ENCODE results near the gene CKM. TPM values are rescaled to one million over a fixed set of nuclear protein-coding genes. Genes with fewer than 3 reads are reported as not detected.

Gene CKM
- total and polyA plus RNA-seq, 2 of the 4 experiments (the other 2 are of a cell fraction), result not detected

- no peak overlapping the region for H2BK5ac ChIP-seq (ENCODE audit: low read depth, low read length, poor library complexity, severe bottlenecking)
- TF ChIP-seq POLR2A (IDR thresholded peaks at IDR 0.05; ENCODE audit: low read depth, low read length), result no peak
- no peak for TF ChIP-seq RCOR1 (IDR thresholded peaks at IDR 0.05; ENCODE audit: insufficient replicate concordance, low read length)
- no peak for TF ChIP-seq RFX5 (IDR thresholded peaks at IDR 0.05; ENCODE audit: low read depth, low read length)
- TF ChIP-seq CHD1 (IDR thresholded peaks at IDR 0.05; ENCODE audit: low read depth, low read length), result no peak
- TF ChIP-seq ELK1 (IDR thresholded peaks at IDR 0.05; ENCODE audit: borderline replicate concordance, low read depth, low read length), result no peak
- TF ChIP-seq CTCF (conservative IDR thresholded peaks at IDR 0.05; ENCODE audit: low read depth, low read length), result no peak
- TF ChIP-seq SMC3 (IDR thresholded peaks at IDR 0.05; ENCODE audit: low read depth, low read length), result no peak
- TF ChIP-seq USF2 (IDR thresholded peaks at IDR 0.05; ENCODE audit: low read depth, low read length), result no peak
- no peak for TF ChIP-seq MAFK (IDR thresholded peaks at IDR 0.05; ENCODE audit: low read depth, low read length)
- no peak for TF ChIP-seq NFE2L2 (IDR thresholded peaks at IDR 0.05; ENCODE audit: low read depth, low read length)
- TF ChIP-seq CEBPB (IDR thresholded peaks at IDR 0.05; ENCODE audit: low read depth, low read length), result no peak
- H4K91ac ChIP-seq (ENCODE audit: insufficient read depth, low read depth, low read length), result no peak overlapping the region
- no peak overlapping the region for H3K56ac ChIP-seq (ENCODE audit: extremely low read depth, insufficient read depth, low read length)
- H3K18ac ChIP-seq (ENCODE audit: low read depth, low read length), result no peak overlapping the region
- dilution Hi-C loops (cut with HindIII; ENCODE audit: low sequenced_read_pairs, unreplicated experiment), result no loop called here
- BruUV-seq (replicated peaks), result no TSS peak
- peak overlapping the region; percentile 48; the same call in 1 of the 2 replicates for H3K4ac ChIP-seq (ENCODE audit: low read depth, low read length)
- no peaks in the 10 kb centered on the region for H3K9me3 ChIP-seq (ENCODE audit: control insufficient read depth, insufficient read depth, low read length)
- DNase-seq, result no peak
- CTCF ChIA-PET, result no interaction called here
- ATAC-seq (ENCODE audit: low read depth), result peak; percentile 55
- H3K4me3 ChIP-seq (ENCODE audit: insufficient read depth, low read depth, low read length), result peak overlapping the region; percentile 22
- no peaks in the 10 kb centered on the region; the same call in 1 of the 2 replicates for H3K4me1 ChIP-seq (ENCODE audit: control insufficient read depth, insufficient read depth, low read length)
- H2BK15ac ChIP-seq (ENCODE audit: low read depth, low read length), result no peak overlapping the region
- H2AK5ac ChIP-seq (ENCODE audit: low read depth, low read length), result no peak overlapping the region
- no peak overlapping the region for H3K9ac ChIP-seq (ENCODE audit: low read depth, low read length)
- H3K27ac ChIP-seq (ENCODE audit: insufficient read depth, low read length), result no peak overlapping the region
- peaks cover 20% of the 10 kb centered on the region; the same call in 1 of the 2 replicates for H3K27me3 ChIP-seq (ENCODE audit: control insufficient read depth, insufficient read depth, low read length)
- H4K8ac ChIP-seq (ENCODE audit: low read depth in 2 of 2, low read length in 2 of 2), result peak overlapping the region in 1 of 2 experiments; percentile 41; a peak in 1 of 4 replicates
- in situ Hi-C loops (cut with MboI; ENCODE audit: low sequenced_read_pairs), result no loop called here
- POLR2A ChIA-PET (ENCODE audit: unreplicated experiment), result no interaction called here
- WGBS, 2 experiments (ENCODE audit: extremely low coverage in 2 of 2, insufficient read length in 1 of 2), result 3% methylated on average over 13 of the region's 30 CpGs; no CpG with 5 or more reads in 1 of the 2 experiments
- peak overlapping the region; percentile 49 for H3K4me2 ChIP-seq (ENCODE audit: low read depth, low read length)
- H4K20me1 ChIP-seq (ENCODE audit: insufficient read depth, low read length), result no peaks in the 10 kb centered on the region
- no peak overlapping the region for H2BK20ac ChIP-seq (ENCODE audit: low read depth, low read length)
- no peak overlapping the region for H4K5ac ChIP-seq (ENCODE audit: low read depth, low read length)
- intact Hi-C loops (cut with micrococcal nuclease), result no loop called here
- no peaks in the 10 kb centered on the region for H3K9me1 ChIP-seq (ENCODE audit: insufficient read depth, low read length)
- no peaks in the 10 kb centered on the region for H3K36me3 ChIP-seq (ENCODE audit: control insufficient read depth, insufficient read depth, low read length)
- H2BK120ac ChIP-seq (ENCODE audit: low read depth, low read length), result peak overlapping the region; percentile 19; the same call in 1 of the 2 replicates
- peak overlapping the region; percentile 82 for H3K23ac ChIP-seq (ENCODE audit: low read depth, low read length)
- no peaks in the 10 kb centered on the region for H3K79me1 ChIP-seq (ENCODE audit: low read depth in 1 of 2, low read length in 2 of 2)
- H2AK9ac ChIP-seq (replicated peaks; ENCODE audit: low read depth, low read length, poor library complexity), result peak overlapping the region; percentile 85
- H3K14ac ChIP-seq (replicated peaks; ENCODE audit: low read depth, low read length), result peak overlapping the region; percentile 63
- H2AFZ ChIP-seq (replicated peaks; ENCODE audit: low read length, poor library complexity), result peak overlapping the region; percentile 87
Measured at GRCh38 chr19:45323671-45324081, 1.0 kb upstream of the CKM start.

Measured in IMR-90 (cell line).